Hepatocyte (in vitro differentiated cells): ENCODE measurements around the gene TSNAX. TPM values are rescaled to one million over a fixed set of nuclear protein-coding genes. Genes with fewer than 3 reads are reported as not detected.

Experiments
- DNase-seq: peaks from one replicate; pipeline ENCODE4 v3.0.0-alpha.2; 2016; ENCODE audit warnings: low spot score
- H2AFZ ChIP-seq: fragments of 200-600 bp; sonication (generic); 2 replicates; pipeline ENCODE4 v1.6.0; 2016; ENCODE audit warnings: antibody characterized with exemption, mild to moderate bottlenecking
- H3K27ac ChIP-seq: fragments of 200-600 bp; sonication (generic); 2 replicates; pipeline ENCODE4 v1.5.1; 2016; ENCODE audit warnings: mild to moderate bottlenecking
- H3K27me3 ChIP-seq: fragments of 200-600 bp; sonication (generic); 2 replicates; pipeline ENCODE4 v1.6.1; 2016
- H3K36me3 ChIP-seq: fragments of 200-600 bp; sonication (generic); replicated peaks from 2 replicates; pipeline ENCODE4 v1.5.1; 2016; ENCODE audit warnings: low read depth; ENCODE audit not compliant: insufficient read depth
- H3K4me1 ChIP-seq: fragments of 200-600 bp; sonication (generic); 2 replicates; pipeline ENCODE4 v1.5.1; 2016; ENCODE audit warnings: mild to moderate bottlenecking, moderate library complexity; ENCODE audit not compliant: insufficient read depth
- H3K4me2 ChIP-seq: fragments of 200-600 bp; sonication (generic); 2 replicates; pipeline ENCODE4 v1.6.0; 2016
- H3K4me3 ChIP-seq: fragments of 200-600 bp; sonication (generic); 2 replicates; pipeline ENCODE4 v1.5.1; 2016; ENCODE audit warnings: mild to moderate bottlenecking
- H3K79me2 ChIP-seq: fragments of 200-600 bp; sonication (generic); 2 replicates; pipeline ENCODE4 v1.6.0; 2017; ENCODE audit warnings: mild to moderate bottlenecking
- H3K9me2 ChIP-seq: fragments of 200-600 bp; sonication (generic); replicated peaks from 2 replicates; pipeline ENCODE4 v1.6.0; 2017; ENCODE audit warnings: mild to moderate bottlenecking; ENCODE audit not compliant: insufficient read depth
- H3K9me3 ChIP-seq: fragments of 200-600 bp; sonication (generic); 2 replicates; pipeline ENCODE4 v1.5.1; 2016; ENCODE audit warnings: low read depth, mild to moderate bottlenecking
- H4K20me1 ChIP-seq: fragments of 200-600 bp; sonication (generic); 2 replicates; pipeline ENCODE4 v1.6.0; 2016; ENCODE audit warnings: mild to moderate bottlenecking; ENCODE audit not compliant: insufficient read depth, poor library complexity, severe bottlenecking
- EZH2 ChIP-seq: fragments of 200-600 bp; sonication (generic); IDR thresholded peaks from 2 replicates; pipeline ENCODE4 v1.6.1; 2016; ENCODE audit warnings: antibody characterized with exemption, mild to moderate bottlenecking, borderline replicate concordance
- EZH2phosphoT487 ChIP-seq: fragments of 200-600 bp; sonication (generic); IDR thresholded peaks from one replicate; pipeline ENCODE4 v1.6.1; 2018; ENCODE audit warnings: antibody characterized with exemption, mild to moderate bottlenecking, low read depth, moderate library complexity; ENCODE audit not compliant: unreplicated experiment, severe bottlenecking
- WGBS: methylation state at CpG from one replicate; pipeline ENCODE4 v1.1.6; 2016; ENCODE audit warnings: low lambda C conversion rate; ENCODE audit errors: missing lambda C conversion rate; 5-methylcytosine and 5-hydroxymethylcytosine counted together
- polyA plus RNA-seq: library from polyadenylated mRNA; unstranded; fragments of >200 nt; fragmentation: Nextera tagmentation; extraction: Ambion mirVana; gene quantifications from 2 replicates; pipeline ENCODE4 v1.2.1, GENCODE V29; 2016
- total RNA-seq: library from RNA; depleted of rRNA; stranded (reverse); fragments of >200 nt; gene quantifications from 2 replicates; pipeline ENCODE4 v1.2.3, GENCODE V29; 2014
- TF ChIP-seq, protein P1 (sequence below): fragments of 200-600 bp; sonication (generic); IDR thresholded peaks from 2 replicates; pipeline ENCODE4 v1.5.1; 2016; ENCODE audit warnings: antibody characterized with exemption, mild to moderate bottlenecking; ENCODE audit not compliant: poor library complexity

TSNAX gene
- total and polyA plus RNA-seq, 2 experiments from 2014 or later = 26.8 to 42.2 TPM

DNA sequence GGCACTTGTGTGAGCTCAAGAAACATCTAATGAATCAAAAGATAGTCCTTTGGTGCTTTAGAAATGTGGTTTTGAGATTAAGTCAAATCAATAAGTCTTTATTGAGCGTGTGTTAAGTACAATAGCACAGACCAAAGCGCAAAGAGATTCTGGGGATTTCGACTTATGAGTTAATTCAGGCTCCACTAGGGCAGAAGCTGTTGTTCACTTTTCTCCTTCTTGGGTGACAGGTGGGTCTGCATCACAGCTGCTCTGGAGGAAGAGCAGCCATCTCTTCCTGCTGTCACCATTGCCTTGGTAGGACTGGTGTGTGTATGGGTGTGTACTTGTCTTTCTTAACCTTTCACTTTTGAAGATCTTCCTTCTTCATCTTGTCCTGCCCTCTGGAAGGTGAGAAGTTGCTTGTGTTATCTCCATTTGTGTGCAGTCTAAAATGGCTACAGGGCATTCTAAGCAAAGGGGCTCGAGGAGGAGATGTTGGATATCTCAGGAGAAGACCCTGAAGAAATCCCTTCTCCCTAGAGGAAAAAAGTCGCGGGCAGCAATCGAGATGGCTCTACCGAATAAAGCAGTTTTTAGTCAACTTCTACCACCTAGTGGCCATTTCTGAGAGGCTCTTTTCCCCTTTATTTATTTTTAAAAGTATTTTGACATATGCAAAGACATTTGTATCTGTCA, 75.3 kb downstream of the TSNAX start:
- TF ChIP-seq EZH2 = no peak
- TF ChIP-seq EZH2phosphoT487 = no peak
- TF ChIP-seq, protein P1, sequence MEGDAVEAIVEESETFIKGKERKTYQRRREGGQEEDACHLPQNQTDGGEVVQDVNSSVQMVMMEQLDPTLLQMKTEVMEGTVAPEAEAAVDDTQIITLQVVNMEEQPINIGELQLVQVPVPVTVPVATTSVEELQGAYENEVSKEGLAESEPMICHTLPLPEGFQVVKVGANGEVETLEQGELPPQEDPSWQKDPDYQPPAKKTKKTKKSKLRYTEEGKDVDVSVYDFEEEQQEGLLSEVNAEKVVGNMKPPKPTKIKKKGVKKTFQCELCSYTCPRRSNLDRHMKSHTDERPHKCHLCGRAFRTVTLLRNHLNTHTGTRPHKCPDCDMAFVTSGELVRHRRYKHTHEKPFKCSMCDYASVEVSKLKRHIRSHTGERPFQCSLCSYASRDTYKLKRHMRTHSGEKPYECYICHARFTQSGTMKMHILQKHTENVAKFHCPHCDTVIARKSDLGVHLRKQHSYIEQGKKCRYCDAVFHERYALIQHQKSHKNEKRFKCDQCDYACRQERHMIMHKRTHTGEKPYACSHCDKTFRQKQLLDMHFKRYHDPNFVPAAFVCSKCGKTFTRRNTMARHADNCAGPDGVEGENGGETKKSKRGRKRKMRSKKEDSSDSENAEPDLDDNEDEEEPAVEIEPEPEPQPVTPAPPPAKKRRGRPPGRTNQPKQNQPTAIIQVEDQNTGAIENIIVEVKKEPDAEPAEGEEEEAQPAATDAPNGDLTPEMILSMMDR = peak; percentile 87
- Histone ChIP-seq H3K79me2 (no peaks in the 10 kb centered on the region), H3K36me3 (no peaks in the 10 kb centered on the region), H3K4me2 (peak overlapping the region; percentile 75), H2AFZ (peak overlapping the region; percentile 66), H3K9me2 (no peaks in the 10 kb centered on the region), H4K20me1 (no peaks in the 10 kb centered on the region), H3K27ac (no peak overlapping the region), H3K4me3 (peak overlapping the region; percentile 35), H3K27me3 (no peaks in the 10 kb centered on the region), H3K9me3 (no peaks in the 10 kb centered on the region), H3K4me1 (no peaks in the 10 kb centered on the region)
- DNase-seq = peak; percentile 74
- 32% methylated on average over 8 of the region's 8 CpGs for WGBS

DNA sequence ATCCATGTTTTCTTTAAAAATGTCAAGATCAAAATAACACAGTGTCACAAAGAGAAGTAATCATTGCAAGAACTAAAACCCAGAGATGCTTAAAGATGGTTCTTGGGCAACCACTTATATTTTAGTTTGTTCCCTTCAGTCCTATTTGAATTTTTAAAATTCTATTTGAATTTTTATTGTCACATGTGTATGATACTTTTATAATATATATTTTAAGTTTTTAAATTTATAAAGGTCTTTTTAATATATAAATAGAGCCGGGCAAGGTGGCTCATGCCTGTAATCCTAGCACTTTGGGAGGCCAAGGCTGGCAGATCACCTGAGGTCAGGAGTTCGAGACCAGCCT, 75.8 kb downstream of the TSNAX start:
- Histone ChIP-seq H3K4me1 (no peaks in the 10 kb centered on the region), H3K4me2 (no peak overlapping the region), H3K9me2 (no peaks in the 10 kb centered on the region), H3K4me3 (no peak overlapping the region), H4K20me1 (no peaks in the 10 kb centered on the region), H3K79me2 (no peaks in the 10 kb centered on the region), H3K27me3 (no peaks in the 10 kb centered on the region), H3K36me3 (no peaks in the 10 kb centered on the region), H3K9me3 (no peaks in the 10 kb centered on the region), H2AFZ (no peak overlapping the region), H3K27ac (no peak overlapping the region)
- WGBS = 52% methylated on average over 2 of the region's 2 CpGs
- no peak for DNase-seq
- TF ChIP-seq EZH2phosphoT487 (no peak), EZH2 (no peak)
- TF ChIP-seq, protein P1 = no peak

DNA sequence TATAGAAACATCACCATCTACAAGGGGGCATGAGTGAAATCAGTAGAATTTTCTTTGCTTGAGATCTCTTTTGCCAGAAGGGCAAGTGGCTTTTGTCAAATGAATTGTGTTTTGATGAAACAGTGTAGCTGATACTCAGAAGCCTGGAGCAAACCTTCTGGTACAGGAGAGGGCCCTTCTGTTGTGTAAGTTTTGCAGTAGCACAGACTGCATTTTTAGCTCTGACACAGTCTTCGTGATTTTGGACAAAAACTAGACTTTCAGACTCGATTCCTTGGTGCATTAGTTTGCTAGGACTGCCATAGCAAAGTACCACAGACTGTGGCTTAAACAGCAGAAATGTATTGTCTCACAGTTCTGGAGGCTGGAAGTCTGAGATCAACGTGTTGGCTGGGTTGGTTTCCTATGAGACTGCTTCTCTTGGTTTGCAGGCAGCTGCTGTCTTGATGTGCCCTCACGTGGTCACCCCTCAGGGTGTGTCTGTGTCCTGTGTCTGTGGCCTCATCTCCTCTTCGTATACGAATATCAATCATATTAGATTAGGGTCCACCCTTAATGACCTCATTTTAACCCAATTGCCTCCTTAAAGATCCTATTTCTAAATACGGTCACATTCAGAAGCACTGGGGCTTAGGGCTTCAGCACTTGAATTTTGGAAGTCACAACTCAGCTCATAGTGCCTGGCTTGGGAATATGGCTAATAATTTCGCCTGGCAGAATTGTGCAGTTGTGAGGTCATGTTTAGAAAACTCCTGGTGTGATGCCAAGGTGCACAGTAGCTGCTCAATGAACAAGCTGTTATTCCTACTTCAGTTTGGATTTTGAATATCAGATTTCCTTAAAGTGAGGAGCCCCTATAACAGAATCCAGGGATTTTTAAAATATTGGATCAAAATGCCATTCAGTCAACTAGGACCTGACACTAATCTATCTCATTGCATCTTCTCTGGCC, 77.0 kb downstream of the TSNAX start:
- Histone ChIP-seq H4K20me1 (no peaks in the 10 kb centered on the region), H2AFZ (no peak overlapping the region), H3K27ac (no peak overlapping the region), H3K4me3 (no peak overlapping the region), H3K36me3 (no peaks in the 10 kb centered on the region), H3K4me1 (no peaks in the 10 kb centered on the region), H3K27me3 (peaks cover 3% of the 10 kb centered on the region), H3K9me2 (no peaks in the 10 kb centered on the region), H3K79me2 (no peaks in the 10 kb centered on the region), H3K9me3 (no peaks in the 10 kb centered on the region), H3K4me2 (no peak overlapping the region)
- TF ChIP-seq, protein P1 = no peak
- TF ChIP-seq EZH2 (no peak), EZH2phosphoT487 (no peak)
- WGBS = 69% methylated on average over 8 of the region's 8 CpGs
- DNase-seq = no peak
